ENCODE results near the gene DCAF8.

- TF ChIP-seq, protein P1, sequence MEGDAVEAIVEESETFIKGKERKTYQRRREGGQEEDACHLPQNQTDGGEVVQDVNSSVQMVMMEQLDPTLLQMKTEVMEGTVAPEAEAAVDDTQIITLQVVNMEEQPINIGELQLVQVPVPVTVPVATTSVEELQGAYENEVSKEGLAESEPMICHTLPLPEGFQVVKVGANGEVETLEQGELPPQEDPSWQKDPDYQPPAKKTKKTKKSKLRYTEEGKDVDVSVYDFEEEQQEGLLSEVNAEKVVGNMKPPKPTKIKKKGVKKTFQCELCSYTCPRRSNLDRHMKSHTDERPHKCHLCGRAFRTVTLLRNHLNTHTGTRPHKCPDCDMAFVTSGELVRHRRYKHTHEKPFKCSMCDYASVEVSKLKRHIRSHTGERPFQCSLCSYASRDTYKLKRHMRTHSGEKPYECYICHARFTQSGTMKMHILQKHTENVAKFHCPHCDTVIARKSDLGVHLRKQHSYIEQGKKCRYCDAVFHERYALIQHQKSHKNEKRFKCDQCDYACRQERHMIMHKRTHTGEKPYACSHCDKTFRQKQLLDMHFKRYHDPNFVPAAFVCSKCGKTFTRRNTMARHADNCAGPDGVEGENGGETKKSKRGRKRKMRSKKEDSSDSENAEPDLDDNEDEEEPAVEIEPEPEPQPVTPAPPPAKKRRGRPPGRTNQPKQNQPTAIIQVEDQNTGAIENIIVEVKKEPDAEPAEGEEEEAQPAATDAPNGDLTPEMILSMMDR (IDR thresholded peaks at IDR 0.05) = no peak
- TF ChIP-seq POLR2A (IDR thresholded peaks at IDR 0.05) (no peak), POLR2AphosphoS5 (IDR thresholded peaks at IDR 0.05) (no peak)
Measured at GRCh38 chr1:160309571-160309970, 47.2 kb upstream of the DCAF8 start.

Data from prostate gland (tissue), 2 donors.